Fibroblast of the conjunctiva (primary cell): ENCODE measurements around the gene NR1H2.
"Not testable (repeated sequence)": the region's sequence is repeated elsewhere in the genome, so short reads cannot be mapped to it uniquely, and the experiment has no call there.

Experiments used
- DNase-seq: peaks from one replicate; pipeline ENCODE4 v3.0.0-alpha.2; 2010; ENCODE audit warnings: low read depth

The NR1H2 gene

DNA sequence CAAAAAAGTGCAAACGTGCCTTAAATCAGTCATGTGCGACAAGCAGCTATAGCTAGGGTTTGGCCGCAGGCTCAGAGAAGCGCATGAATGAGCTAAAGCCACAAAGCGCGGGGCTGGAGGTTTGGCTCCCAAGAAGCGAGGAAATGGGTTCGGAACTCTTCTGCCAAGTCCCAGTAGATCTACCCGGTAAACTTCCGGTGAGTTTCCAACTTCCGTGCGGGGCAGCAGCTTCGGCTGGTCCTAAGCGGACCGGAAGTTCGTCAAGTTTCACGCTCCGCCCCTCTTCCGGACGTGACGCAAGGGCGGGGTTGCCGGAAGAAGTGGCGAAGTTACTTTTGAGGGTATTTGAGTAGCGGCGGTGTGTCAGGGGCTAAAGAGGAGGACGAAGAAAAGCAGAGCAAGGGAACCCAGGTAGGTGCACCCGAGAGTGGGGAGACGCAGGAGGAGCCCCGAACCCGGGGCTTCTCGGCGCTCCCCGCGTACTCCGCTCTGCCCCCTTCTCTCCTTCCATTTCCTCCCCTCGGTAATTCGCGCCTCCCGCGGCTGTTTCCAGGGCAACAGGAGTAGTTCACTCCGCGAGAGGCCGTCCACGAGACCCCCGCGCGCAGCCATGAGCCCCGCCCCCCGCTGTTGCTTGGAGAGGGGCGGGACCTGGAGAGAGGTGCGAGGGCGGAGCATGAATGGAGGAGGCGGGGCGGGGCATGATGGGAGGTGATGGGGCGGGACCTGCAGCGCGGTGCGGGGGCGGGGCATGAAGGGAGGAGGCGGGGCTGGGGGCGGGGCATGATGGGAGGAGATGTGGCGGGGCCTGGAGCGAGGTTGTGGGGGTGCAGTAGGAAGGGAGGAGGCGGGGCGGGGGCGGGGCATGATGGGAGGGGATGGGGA, at the start of gene NR1H2:
Gene NR1H2 (plus strand): TSS at position 292 of the 885 bp plus-strand sequence. CDS start 1,149 bp downstream, outside the sequence.
- peak; percentile 97 for DNase-seq

GRCh38 chr19:50327013-50327412, 49.2 kb upstream of the NR1H2 start:
- DNase-seq = no peak

DNA sequence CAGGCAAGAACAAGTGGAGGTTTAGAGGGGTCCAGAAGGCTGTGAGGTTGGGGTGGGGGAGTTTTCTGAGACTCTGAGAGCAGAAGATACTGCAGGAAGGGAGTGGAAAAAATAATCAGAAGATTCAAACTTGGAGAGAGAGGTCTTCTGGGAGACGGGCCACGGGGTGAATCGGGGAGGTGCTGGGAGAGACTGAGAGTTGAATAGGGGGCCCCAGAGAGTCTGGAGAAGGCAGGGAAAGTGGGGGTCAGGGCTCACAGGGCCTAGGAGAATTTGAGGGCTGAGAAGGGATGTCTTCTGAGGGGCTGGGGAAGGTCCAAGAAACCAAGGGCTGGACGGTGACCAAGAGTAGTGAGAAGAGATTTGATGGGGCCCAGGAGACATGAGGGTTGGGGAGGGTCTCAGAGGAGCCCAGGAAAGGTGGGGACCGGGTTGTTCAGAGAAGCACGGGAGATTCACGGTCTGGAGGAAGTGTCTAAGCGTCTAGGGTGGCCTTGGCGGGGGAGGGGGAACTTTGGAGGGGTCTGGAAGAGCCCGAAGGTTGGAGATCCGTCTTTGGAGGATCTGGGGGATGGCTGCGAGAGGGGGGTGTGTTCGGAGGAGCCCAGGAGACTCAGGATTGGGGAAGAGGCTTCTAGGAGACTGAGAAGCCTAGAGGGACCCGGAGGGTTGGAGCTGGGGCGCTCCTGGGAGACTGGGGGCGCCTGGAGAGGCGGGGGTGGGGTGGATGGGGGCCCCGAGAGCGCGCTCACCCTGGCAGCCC, 48.6 kb upstream of the NR1H2 start:
- DNase-seq = no peak

DNA sequence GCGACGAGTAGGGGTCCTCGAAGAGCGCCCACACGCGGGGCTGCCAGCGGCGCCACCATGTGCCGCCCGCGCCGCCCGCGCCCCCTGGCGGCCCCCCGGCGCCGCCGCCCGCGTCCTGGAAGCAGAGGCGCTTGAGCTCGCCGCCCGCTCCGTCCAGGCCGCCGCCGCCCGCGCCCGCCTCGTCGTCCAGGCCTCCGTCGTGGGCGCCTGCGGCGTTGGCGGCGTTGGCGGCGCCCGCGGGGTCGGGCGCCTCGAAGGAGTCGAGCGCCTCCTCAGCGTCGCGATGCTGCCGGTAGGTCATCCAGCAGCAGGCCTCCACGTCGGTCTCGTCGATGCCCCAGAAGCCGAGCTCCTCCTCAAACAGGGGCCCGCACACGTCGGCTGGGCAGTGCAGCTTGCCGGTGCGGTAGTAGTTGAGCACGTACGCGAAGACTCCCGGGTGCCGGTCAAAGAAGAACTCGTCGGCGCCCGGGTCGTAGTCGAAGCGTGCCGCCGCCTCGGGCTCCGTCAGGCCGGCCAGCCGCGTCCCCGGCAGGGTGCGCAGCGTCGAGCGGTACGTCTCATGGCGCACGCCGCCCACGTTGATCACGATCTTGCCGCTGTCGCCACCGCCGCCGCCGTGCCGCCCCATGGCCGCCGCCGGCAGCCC, 47.9 kb upstream of the NR1H2 start:
- no peak for DNase-seq

DNA sequence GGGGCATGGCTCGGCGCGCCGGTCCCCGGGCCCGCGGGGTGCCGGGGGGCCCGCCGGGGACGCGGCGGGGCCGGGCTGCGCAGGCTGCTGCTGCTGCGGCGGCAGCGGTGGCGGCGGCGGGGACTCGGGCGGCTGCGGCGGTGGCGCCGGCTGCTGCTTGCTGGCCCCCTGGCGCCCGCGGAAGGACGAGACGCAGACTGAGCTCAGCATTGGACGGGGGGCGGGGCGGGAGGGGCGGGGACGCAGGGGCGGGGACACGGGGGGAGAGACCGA, 47.4 kb upstream of the NR1H2 start:
- no peak for DNase-seq

GRCh38 chr19:50329146-50329925, 46.9 kb upstream of the NR1H2 start, which contains the start of gene KCNC3:
KCNC3 (minus strand) TSS chr19:50329377; CDS start chr19:50329082, 295 bp downstream.
- DNase-seq = peak; percentile 89

DNA sequence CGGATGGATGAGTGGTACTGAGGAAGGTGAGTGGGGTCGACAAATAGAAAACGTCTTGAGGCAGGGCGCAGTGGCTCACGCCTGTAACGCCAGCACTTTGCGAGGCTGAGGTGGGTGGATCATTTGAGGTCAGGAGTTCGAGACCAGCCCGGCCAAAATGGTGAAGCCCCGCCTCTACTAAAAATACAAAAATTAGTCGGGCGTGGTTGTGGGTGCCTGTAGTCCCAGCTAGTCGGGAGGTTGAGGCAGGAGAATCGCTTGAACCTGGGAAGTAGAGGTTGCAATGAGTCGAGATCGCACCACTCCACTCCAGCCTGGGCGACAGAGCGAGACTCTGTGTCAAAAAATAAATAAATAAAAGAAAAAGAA, 46.3 kb upstream of the NR1H2 start:
- not testable (repeated sequence) for DNase-seq

- no peak for DNase-seq
These were observed 45.7 kb upstream of the NR1H2 start for GRCh38 chr19:50330365-50331078.

DNA sequence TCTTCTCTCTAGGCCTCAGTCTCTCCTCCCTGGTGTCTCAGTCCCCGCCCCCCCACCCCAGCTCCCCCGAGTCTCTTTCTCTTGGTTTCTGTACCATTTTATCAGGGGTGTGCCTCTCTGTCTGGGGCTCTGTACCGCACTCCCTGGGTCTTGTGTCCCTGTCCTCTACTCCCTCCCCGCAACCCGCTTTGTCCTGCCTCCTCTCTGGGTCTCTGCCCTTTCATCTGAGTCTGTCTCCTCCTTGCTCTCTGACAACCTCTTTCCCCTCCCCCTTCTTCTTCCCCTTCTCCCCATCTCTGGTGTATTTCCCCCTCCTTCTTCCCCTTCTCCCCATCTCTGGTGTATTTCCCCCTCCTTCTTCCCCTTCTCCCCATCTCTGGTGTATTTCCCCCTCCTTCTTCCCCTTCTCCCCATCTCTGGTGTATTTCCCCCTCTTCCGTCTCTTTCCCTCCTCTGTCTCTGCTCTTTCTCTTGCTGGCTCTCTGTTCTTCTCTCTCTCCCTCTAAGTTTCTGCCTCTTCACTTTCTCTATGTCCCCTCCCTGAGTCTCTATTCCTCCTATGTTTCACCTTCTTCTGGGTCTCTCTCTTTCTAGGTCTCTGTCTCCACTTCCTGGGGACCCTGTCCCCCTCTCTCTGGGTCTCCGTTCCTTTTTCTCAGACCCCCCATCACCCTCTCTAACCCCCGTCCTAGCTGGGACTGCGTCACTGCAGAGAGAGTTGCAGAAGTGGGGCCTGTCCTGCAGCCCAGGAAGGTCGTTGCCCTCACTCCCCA, 44.9 kb upstream of the NR1H2 start:
- DNase-seq = no peak

DNA sequence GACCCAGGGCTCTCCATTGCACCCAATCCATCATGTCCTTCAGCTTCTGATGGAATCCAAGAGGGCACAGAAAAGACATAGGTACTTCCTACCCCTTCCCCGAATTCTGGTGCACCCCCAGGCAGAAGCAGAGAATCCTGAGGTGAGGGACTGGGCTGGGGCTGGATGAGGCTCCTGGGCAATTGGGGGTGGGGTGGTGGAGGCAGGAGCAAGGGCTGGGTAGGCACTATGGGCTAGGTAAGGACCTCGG, 44.3 kb upstream of the NR1H2 start:
- DNase-seq = no peak

DNA sequence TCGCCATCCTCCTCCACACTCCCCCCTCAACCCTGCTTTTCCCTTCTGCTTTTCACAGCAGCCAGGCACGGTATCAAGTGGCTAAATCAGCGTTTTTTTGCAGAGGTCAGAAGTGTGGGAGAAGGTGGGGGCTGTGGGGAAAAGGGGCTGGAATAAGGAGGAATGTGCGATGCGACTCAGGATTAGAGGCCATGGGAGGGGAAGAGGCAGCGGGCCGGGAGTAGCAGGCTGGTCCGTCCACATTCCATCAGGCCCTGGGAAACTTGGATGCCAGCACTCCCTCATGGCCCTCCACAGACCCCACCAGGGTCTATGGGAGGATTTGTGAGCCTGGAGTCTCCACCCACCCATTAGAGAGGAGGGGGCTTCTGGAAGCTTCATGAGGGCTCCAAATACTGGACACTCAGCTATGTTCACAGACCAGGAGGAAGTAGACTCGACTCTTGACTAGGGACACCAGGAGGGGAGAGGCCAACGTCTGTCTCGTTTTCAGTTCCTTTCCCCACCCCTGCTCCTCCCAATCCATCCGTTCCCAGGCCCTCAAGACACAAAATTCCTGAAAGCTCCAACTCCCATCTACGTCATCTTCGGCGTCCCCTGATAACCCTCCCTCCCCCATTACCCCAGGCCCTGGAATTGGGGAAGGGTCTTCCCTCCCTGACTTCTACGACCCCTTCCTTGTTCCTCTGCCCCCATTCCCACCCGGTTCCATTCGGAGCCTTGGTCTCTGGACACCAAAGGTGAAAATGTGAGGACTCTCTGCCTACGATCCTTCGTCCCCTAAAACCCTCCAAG, 43.8 kb upstream of the NR1H2 start:
- no peak for DNase-seq

- peak; percentile 68 for DNase-seq
These were observed 43.0 kb upstream of the NR1H2 start for GRCh38 chr19:50333235-50333736.

DNA sequence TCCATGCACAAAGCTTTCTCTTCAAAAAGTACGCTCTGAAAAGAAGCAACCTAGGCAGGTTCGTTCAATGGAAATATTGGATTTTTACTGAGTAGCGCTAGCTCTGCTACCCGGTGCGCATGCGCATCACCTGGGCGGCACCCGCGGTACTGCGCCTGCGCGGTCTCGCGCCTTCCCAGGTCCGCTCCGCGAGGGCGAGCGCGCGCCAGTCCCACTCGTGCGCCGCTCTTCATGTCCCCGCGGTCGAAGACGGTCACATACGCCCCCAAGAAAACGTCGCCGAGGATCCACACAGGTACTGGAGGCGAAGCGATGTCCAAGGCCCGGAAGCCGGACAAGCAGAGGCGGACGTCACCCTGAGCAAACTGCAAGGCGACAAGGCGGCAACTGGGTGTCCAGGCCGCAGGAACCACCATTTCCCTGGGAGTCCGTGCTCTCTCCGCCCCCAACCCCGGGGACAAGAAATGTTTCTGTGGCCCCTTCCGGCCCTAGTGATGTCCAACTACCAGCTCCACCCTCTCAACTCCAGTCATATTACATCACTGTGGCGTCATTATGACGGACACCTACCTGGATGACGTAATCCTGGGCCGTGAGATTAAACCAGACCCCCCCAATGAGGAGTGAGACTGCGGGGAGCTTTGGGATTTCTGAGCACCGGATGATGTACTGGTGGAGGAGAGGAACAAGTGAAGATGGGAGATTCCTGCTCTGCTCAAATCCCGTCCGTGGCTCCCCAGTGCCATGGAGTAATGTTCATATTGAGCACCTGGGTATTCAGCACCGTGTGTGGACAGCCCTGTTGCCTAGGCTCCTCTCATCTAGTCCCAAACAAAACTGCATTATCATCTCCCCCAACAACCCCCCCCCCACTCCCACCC, 42.3 kb upstream of the NR1H2 start:
- peak; percentile 36 for DNase-seq

DNA sequence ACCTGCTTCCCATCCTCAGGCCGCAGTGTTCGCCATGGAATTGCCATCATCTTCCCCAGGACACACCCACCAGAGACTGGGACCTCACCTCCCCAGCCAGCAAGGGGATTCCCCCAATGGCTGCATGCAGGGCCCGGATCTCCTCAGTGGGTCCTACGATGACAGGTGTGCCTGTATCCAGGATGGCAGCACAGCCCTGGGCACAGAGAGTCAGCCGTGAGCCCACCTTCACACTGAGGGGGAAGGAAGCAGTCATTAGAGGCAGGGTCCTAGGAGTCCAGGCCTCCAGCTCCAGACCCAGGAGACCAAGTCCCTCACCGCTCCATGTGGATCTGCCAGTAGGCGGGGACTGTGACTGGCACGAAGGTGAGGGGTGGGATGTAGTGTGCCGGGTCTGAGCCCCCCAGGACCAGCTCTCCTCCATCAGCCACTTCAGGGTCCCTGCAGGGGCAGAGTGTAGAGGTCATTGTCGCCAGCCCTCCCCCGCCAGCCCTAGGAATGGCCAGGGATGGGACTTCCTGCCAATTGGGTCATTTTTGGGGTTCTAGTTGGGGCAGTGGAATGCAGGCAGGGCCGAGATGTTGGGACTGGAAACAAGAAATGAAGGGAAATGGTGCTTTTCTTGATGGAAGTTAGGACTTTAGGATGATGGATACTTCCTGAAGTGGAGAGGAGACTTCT, 41.4 kb upstream of the NR1H2 start:
- no peak for DNase-seq

GRCh38 chr19:50337031-50337430, 39.2 kb upstream of the NR1H2 start:
- DNase-seq = not testable (repeated sequence)

GRCh38 chr19:50340331-50340730, 35.9 kb upstream of the NR1H2 start:
- no peak for DNase-seq

GRCh38 chr19:50341091-50341564, 35.1 kb upstream of the NR1H2 start:
- DNase-seq = no peak

- DNase-seq = no peak
These were observed 31.5 kb upstream of the NR1H2 start for GRCh38 chr19:50344661-50345318.
